GM21529 (cell line): ENCODE results near the gene IQGAP2.
"Not testable (repeated sequence)": the region's sequence is repeated elsewhere in the genome, so short reads cannot be mapped to it uniquely, and the experiment has no call there.

Experiments
- ATAC-seq: cut with Tn5 transposase; IDR thresholded peaks from one replicate; pipeline ENCODE4 v1.9.1; 2021; ENCODE audit not compliant: unreplicated experiment

IQGAP2 gene

GRCh38 chr5:76600716-76601115 is 197.6 kb downstream of the IQGAP2 start:
- no peak for ATAC-seq

GRCh38 chr5:76601470-76601869 is 198.4 kb downstream of the IQGAP2 start:
- no peak for ATAC-seq

- ATAC-seq = no peak
Observed at GRCh38 chr5:76602094-76602726, 199.1 kb downstream of the IQGAP2 start.

- ATAC-seq = not testable (repeated sequence)
Observed at GRCh38 chr5:76603991-76604390, 200.9 kb downstream of the IQGAP2 start.

GRCh38 chr5:76604838-76605237 is 201.8 kb downstream of the IQGAP2 start:
- ATAC-seq = no peak

GRCh38 chr5:76606701-76607100 is 203.6 kb downstream of the IQGAP2 start:
- ATAC-seq = no peak

GRCh38 chr5:76607353-76607871 is 204.3 kb downstream of the IQGAP2 start:
- ATAC-seq = no peak

- ATAC-seq = no peak
Observed at GRCh38 chr5:76608833-76609232, 205.7 kb downstream of the IQGAP2 start.

GRCh38 chr5:76610196-76610595 is 207.1 kb downstream of the IQGAP2 start:
- no peak for ATAC-seq

- no peak for ATAC-seq
Observed at GRCh38 chr5:76612942-76613341, 209.9 kb downstream of the IQGAP2 start.

- ATAC-seq = no peak
Observed at GRCh38 chr5:76615759-76616158, 212.7 kb downstream of the IQGAP2 start.

- no peak for ATAC-seq
Observed at GRCh38 chr5:76616206-76616605, 213.1 kb downstream of the IQGAP2 start.

- no peak for ATAC-seq
Observed at GRCh38 chr5:76617229-76617628, 214.1 kb downstream of the IQGAP2 start.

GRCh38 chr5:76617675-76618074 is 214.6 kb downstream of the IQGAP2 start:
- no peak for ATAC-seq

GRCh38 chr5:76620166-76620565 is 217.1 kb downstream of the IQGAP2 start:
- ATAC-seq = no peak

- ATAC-seq = no peak
Observed at GRCh38 chr5:76622076-76622475, 219.0 kb downstream of the IQGAP2 start.

GRCh38 chr5:76622973-76623596 is 220.0 kb downstream of the IQGAP2 start, which contains the start of gene F2RL2:
TSS of gene F2RL2 (minus strand) at chr5:76623403. CDS start at chr5:76623230, 173 bp downstream.
- ATAC-seq = no peak

GRCh38 chr5:76625087-76625815 is 222.2 kb downstream of the IQGAP2 start:
- ATAC-seq = no peak

- ATAC-seq = no peak
Observed at GRCh38 chr5:76626738-76627137, 223.7 kb downstream of the IQGAP2 start.

- ATAC-seq = no peak
Observed at GRCh38 chr5:76634661-76635060, 231.6 kb downstream of the IQGAP2 start.

- no peak for ATAC-seq
Observed at GRCh38 chr5:76637490-76637889, 234.4 kb downstream of the IQGAP2 start.

- no peak for ATAC-seq
Observed at GRCh38 chr5:76638479-76638878, 235.4 kb downstream of the IQGAP2 start.
